Epidermal melanocyte (primary cell): ENCODE data around the gene PIK3C3.

Source experiments
- DNase-seq: peaks from one replicate; pipeline ENCODE4 v3.0.0; 2011; ENCODE audit warnings: low spot score; ENCODE audit not compliant: insufficient read length

Gene PIK3C3

GRCh38 chr18:41954827-41955613, at the start of gene PIK3C3:
PIK3C3 (plus strand) TSS chr18:41955234; CDS start chr18:41955292, 58 bp downstream.
- DNase-seq: peak; percentile 85

- DNase-seq: no peak
Observed at GRCh38 chr18:41905786-41906527, 49.1 kb upstream of the PIK3C3 start.

GRCh38 chr18:41906528-41907146, 48.4 kb upstream of the PIK3C3 start:
- DNase-seq: peak; percentile 32

GRCh38 chr18:41917181-41917580, 37.9 kb upstream of the PIK3C3 start:
- no peak for DNase-seq

GRCh38 chr18:41921770-41922169, 33.3 kb upstream of the PIK3C3 start:
- DNase-seq: no peak

GRCh38 chr18:41922176-41922575, 32.9 kb upstream of the PIK3C3 start:
- no peak for DNase-seq

- no peak for DNase-seq
Observed at GRCh38 chr18:41922841-41923240, 32.2 kb upstream of the PIK3C3 start.

- DNase-seq: no peak
Observed at GRCh38 chr18:41923446-41923845, 31.6 kb upstream of the PIK3C3 start.

GRCh38 chr18:41928581-41928980, 26.5 kb upstream of the PIK3C3 start:
- no peak for DNase-seq

GRCh38 chr18:41932899-41933298, 22.1 kb upstream of the PIK3C3 start:
- DNase-seq: no peak

- no peak for DNase-seq
Observed at GRCh38 chr18:41933778-41934177, 21.3 kb upstream of the PIK3C3 start.

- DNase-seq: no peak
Observed at GRCh38 chr18:41936471-41937134, 18.4 kb upstream of the PIK3C3 start.

- no peak for DNase-seq
Observed at GRCh38 chr18:41938445-41938844, 16.6 kb upstream of the PIK3C3 start.

- DNase-seq: no peak
Observed at GRCh38 chr18:41939326-41939725, 15.7 kb upstream of the PIK3C3 start.

GRCh38 chr18:41940506-41941215, 14.4 kb upstream of the PIK3C3 start:
- no peak for DNase-seq

- DNase-seq: no peak
Observed at GRCh38 chr18:41942254-41942653, 12.8 kb upstream of the PIK3C3 start.

- DNase-seq: no peak
Observed at GRCh38 chr18:41948544-41949110, 6.4 kb upstream of the PIK3C3 start.

GRCh38 chr18:41949206-41949920, 5.7 kb upstream of the PIK3C3 start:
- no peak for DNase-seq

- no peak for DNase-seq
Observed at GRCh38 chr18:41955688-41956087, 654 bp downstream of the PIK3C3 start.

GRCh38 chr18:41959045-41959444, 4.0 kb downstream of the PIK3C3 start:
- DNase-seq: no peak
